H1 (cell line): ENCODE results near the gene CCBE1. TPM values are rescaled to one million over a fixed set of nuclear protein-coding genes. Genes with fewer than 3 reads are reported as not detected.

ENCODE experiments used
- CTCF ChIA-PET: fragments of 300-600 bp; sonication (Branson Sonifier 250); formaldehyde crosslinking; loops from one replicate; lab custom pipeline; 2021; ENCODE audit not compliant: partially characterized antibody; lab: Charles Lee
- POLR2A ChIA-PET: fragments of 300-600 bp; sonication (Branson Sonifier 250); formaldehyde crosslinking; loops from one replicate; lab custom pipeline; 2021; ENCODE audit warnings: inconsistent platforms; ENCODE audit not compliant: partially characterized antibody; lab: Charles Lee
- DNase-seq, 2 experiments: peaks; one replicate each; pipeline versions ENCODE4 v3.0.0 to v3.0.0-alpha.2; 2010 to 2022; ENCODE audit warnings: low spot score in 2 of 2, low read depth in 1 of 2, mixed read lengths in 1 of 2
- FAIRE-seq: peaks from 2 replicates; lab custom pipeline; 2011; peaks lifted over from hg19 to GRCh38; lab: Jason Lieb, UNC
- H2AFZ ChIP-seq: 2 replicates; pipeline ENCODE4 v1.8.1; 2012; ENCODE audit warnings: low read length, inconsistent platforms
- H2AK5ac ChIP-seq: 2 replicates; pipeline ENCODE4 v1.6.1; 2013; ENCODE audit warnings: low read depth, low read length
- H2BK120ac ChIP-seq: replicated peaks from 2 replicates; pipeline ENCODE3; 2013; ENCODE audit warnings: low read depth, low read length, inconsistent platforms
- H2BK12ac ChIP-seq: 2 replicates; pipeline ENCODE4 v1.6.1; 2013; ENCODE audit warnings: low read depth, low read length
- H2BK15ac ChIP-seq: 2 replicates; pipeline ENCODE4 v1.6.1; 2013; ENCODE audit warnings: low read length
- H2BK20ac ChIP-seq: 2 replicates; pipeline ENCODE4 v1.6.1; 2013; ENCODE audit warnings: low read length
- H2BK5ac ChIP-seq: 2 replicates; pipeline ENCODE4 v1.6.1; 2013; ENCODE audit warnings: low read depth, low read length
- H3K14ac ChIP-seq: 2 replicates; pipeline ENCODE4 v1.6.1; 2013; ENCODE audit warnings: inconsistent platforms; ENCODE audit not compliant: insufficient read length
- H3K18ac ChIP-seq: 2 replicates; pipeline ENCODE4 v1.6.1; 2013; ENCODE audit warnings: low read length; ENCODE audit errors: extremely low read depth
- H3K23ac ChIP-seq: 2 replicates; pipeline ENCODE4 v1.6.1; 2013; ENCODE audit warnings: inconsistent platforms; ENCODE audit not compliant: insufficient read length
- H3K23me2 ChIP-seq: 2 replicates; pipeline ENCODE4 v1.6.1; 2013; ENCODE audit warnings: low read depth, low read length
- H3K27ac ChIP-seq: 2 replicates; pipeline ENCODE4 v1.6.1; 2011; ENCODE audit warnings: low read depth, low read length, inconsistent platforms
- H3K27me3 ChIP-seq, 4 experiments: replicated peaks in 1 of 4; 1 replicate in 1 of 4; 2 replicates in 3 of 4; pipeline versions ENCODE4 v1.6.1 to v1.8.1; 2011 to 2013; ENCODE audit warnings: low read length in 3 of 4, mild to moderate bottlenecking in 3 of 4, inconsistent platforms in 2 of 4, mixed read lengths in 2 of 4, moderate library complexity in 1 of 4; ENCODE audit not compliant: control insufficient read depth in 3 of 4, insufficient read depth in 3 of 4; ENCODE audit errors: extremely low read depth in 1 of 4
- H3K36me3 ChIP-seq, 4 experiments: 2 replicates each; pipeline versions ENCODE4 v1.6.1 to v1.8.1; 2011 to 2013; ENCODE audit warnings: mild to moderate bottlenecking in 4 of 4, low read length in 3 of 4, moderate library complexity in 2 of 4, control low read depth in 1 of 4, inconsistent platforms in 1 of 4; ENCODE audit not compliant: insufficient read depth in 4 of 4, control insufficient read depth in 2 of 4
- H3K4ac ChIP-seq: replicated peaks from 2 replicates; pipeline ENCODE3; 2013; ENCODE audit warnings: low read length, low read depth, mixed read lengths, inconsistent platforms; ENCODE audit not compliant: insufficient read length
- H3K4me1 ChIP-seq, 4 experiments: replicated peaks in 1 of 4; 1 replicate in 1 of 4; 2 replicates in 3 of 4; pipeline versions ENCODE4 v1.6.1 to v1.8.1; 2011 to 2013; ENCODE audit warnings: low read length in 3 of 4, inconsistent platforms in 2 of 4, mixed read lengths in 1 of 4; ENCODE audit not compliant: insufficient read depth in 4 of 4, control insufficient read depth in 3 of 4
- H3K4me2 ChIP-seq, 2 experiments: 2 replicates each; pipeline versions ENCODE4 v1.6.1 to v1.8.1; 2011 to 2013; ENCODE audit warnings: low read depth in 2 of 2, low read length in 2 of 2, control low read depth in 1 of 2, inconsistent platforms in 1 of 2, mild to moderate bottlenecking in 1 of 2; ENCODE audit not compliant: insufficient read depth in 1 of 2
- H3K4me3 ChIP-seq, 4 experiments: fragments of 200-600, 300-600 bp in 1 of 4; sonication (generic), shearing (Covaris generic), sonication (Bioruptor Twin) in 1 of 4; 2 replicates each; pipeline versions ENCODE4 v1.5.1 to v1.8.1; 2011 to 2016; ENCODE audit warnings: low read length in 4 of 4, low read depth in 3 of 4, control low read depth in 2 of 4, inconsistent platforms in 2 of 4, mild to moderate bottlenecking in 2 of 4, mixed read lengths in 1 of 4, moderate library complexity in 1 of 4; ENCODE audit not compliant: insufficient read depth in 2 of 4; ENCODE audit errors: extremely low read depth in 1 of 4
- H3K56ac ChIP-seq: replicated peaks from 2 replicates; pipeline ENCODE3; 2013; ENCODE audit warnings: low read depth, mild to moderate bottlenecking, mixed read lengths, low read length, inconsistent platforms; ENCODE audit not compliant: insufficient read length
- H3K79me1 ChIP-seq: 2 replicates; pipeline ENCODE4 v1.6.1; 2013; ENCODE audit warnings: low read depth, low read length, control low read depth
- H3K79me2 ChIP-seq, 2 experiments: 2 replicates each; pipeline versions ENCODE4 v1.6.1 to v1.8.1; 2012 to 2013; ENCODE audit warnings: low read length in 2 of 2, mild to moderate bottlenecking in 2 of 2, inconsistent platforms in 1 of 2; ENCODE audit not compliant: insufficient read depth in 2 of 2, control insufficient read depth in 1 of 2
- H3K9ac ChIP-seq, 4 experiments: replicated peaks in 1 of 4; 1 replicate in 1 of 4; 2 replicates in 3 of 4; pipeline versions ENCODE4 v1.6.1 to v1.8.1; 2011 to 2013; ENCODE audit warnings: low read depth in 3 of 4, low read length in 3 of 4, control low read depth in 2 of 4, mild to moderate bottlenecking in 2 of 4, moderate library complexity in 2 of 4, inconsistent platforms in 1 of 4; ENCODE audit errors: extremely low read depth in 1 of 4
- H3K9me3 ChIP-seq, 2 experiments: 2 replicates each; pipeline versions ENCODE4 v1.6.1 to v1.8.1; 2012 to 2013; ENCODE audit warnings: mild to moderate bottlenecking in 2 of 2, moderate library complexity in 2 of 2, control low read depth in 1 of 2, inconsistent platforms in 1 of 2, low read depth in 1 of 2, low read length in 1 of 2, mixed read lengths in 1 of 2; ENCODE audit not compliant: insufficient read depth in 2 of 2
- H4K20me1 ChIP-seq, 2 experiments: replicated peaks in 1 of 2; 2 replicates each; pipeline versions ENCODE3 to v1.8.1; 2011 to 2013; ENCODE audit warnings: inconsistent platforms in 2 of 2, low read length in 2 of 2, mild to moderate bottlenecking in 1 of 2; ENCODE audit not compliant: insufficient read depth in 2 of 2, control insufficient read depth in 1 of 2
- H4K5ac ChIP-seq: 2 replicates; pipeline ENCODE4 v1.6.1; 2013; ENCODE audit warnings: low read length, low read depth, mixed read lengths, inconsistent platforms; ENCODE audit not compliant: insufficient read length
- H4K8ac ChIP-seq: 2 replicates; pipeline ENCODE4 v1.8.0; 2013; ENCODE audit warnings: mild to moderate bottlenecking, moderate library complexity, low read length, inconsistent platforms; ENCODE audit not compliant: insufficient read depth; ENCODE audit errors: extremely low read depth
- H4K91ac ChIP-seq: replicated peaks from 2 replicates; pipeline ENCODE3; 2013; ENCODE audit warnings: low read length, mixed read lengths, inconsistent platforms; ENCODE audit not compliant: insufficient read length
- CBX5 ChIP-seq: fragments of 300-800, 300-1000 bp; sonication (generic); IDR thresholded peaks from 2 replicates; pipeline ENCODE4 v1.7.1; 2016; ENCODE audit warnings: antibody characterized with exemption, low read length, low read depth
- CTBP2 ChIP-seq: IDR thresholded peaks from 2 replicates; pipeline ENCODE4 v1.7.0; 2011; ENCODE audit warnings: borderline replicate concordance, mild to moderate bottlenecking, moderate library complexity, mixed read lengths, low read length; ENCODE audit not compliant: insufficient read depth, insufficient read length
- EGR1 ChIP-seq: IDR thresholded peaks from 2 replicates; pipeline ENCODE4 v1.6.1; 2011; ENCODE audit warnings: low read depth, low read length, borderline replicate concordance
- KDM5A ChIP-seq: fragments of 200-600 bp; IDR thresholded peaks from 2 replicates; pipeline ENCODE4 v1.7.1; 2012; ENCODE audit warnings: mild to moderate bottlenecking, low read length, inconsistent platforms, mixed read lengths
- POLR2A ChIP-seq, 2 experiments: IDR thresholded peaks; 1 replicate in 1 of 2; 2 replicates in 1 of 2; pipeline ENCODE4 v1.6.1; 2011; ENCODE audit warnings: low read depth in 2 of 2, low read length in 2 of 2, mild to moderate bottlenecking in 2 of 2; ENCODE audit errors: control extremely low read depth in 1 of 2
- SAP30 ChIP-seq: fragments of 300-600 bp; sonication (generic); IDR thresholded peaks from 2 replicates; pipeline ENCODE4 v1.7.1; 2012; ENCODE audit warnings: low read length, moderate library complexity, mild to moderate bottlenecking, inconsistent platforms; ENCODE audit not compliant: insufficient read depth, insufficient replicate concordance
- SP2 ChIP-seq: IDR thresholded peaks from 2 replicates; pipeline ENCODE4 v1.6.1; 2012; ENCODE audit warnings: mild to moderate bottlenecking, low read length, inconsistent platforms
- WGBS, 2 experiments: shearing (Covaris generic) in 1 of 2; methylation state at CpG; one replicate each; pipeline versions ENCODE4 v1.1.6 to v1.1.7; 2013 to 2015; ENCODE audit warnings: low lambda C conversion rate in 2 of 2, mixed read lengths in 2 of 2, inconsistent platforms in 1 of 2, low coverage in 1 of 2, missing lambda C conversion rate in 1 of 2; ENCODE audit not compliant: insufficient replicate concordance in 2 of 2, insufficient coverage in 1 of 2, insufficient read length in 1 of 2; ENCODE audit errors: extremely low coverage in 1 of 2, missing lambda C conversion rate in 1 of 2; 5-methylcytosine and 5-hydroxymethylcytosine counted together
- polyA plus RNA-seq, 7 experiments: library from polyadenylated mRNA; depleted of rRNA in 3 of 7; stranded (reverse) in 5 of 7; unstranded in 2 of 7; fragments of >200 nt in 5 of 7; fragments of 200-250 nt in 2 of 7; gene quantifications; 1 replicate in 5 of 7; 2 replicates in 1 of 7; 4 replicates in 1 of 7; pipeline versions ENCODE4 v1.2.1 to v1.2.3, GENCODE V29; 2011 to 2013; ENCODE audit warnings: missing spikeins in 2 of 7, mixed read lengths in 2 of 7
- total RNA-seq: library from RNA; stranded (reverse); fragmentation: NEBNext Ultra II Directional; extraction: Animal tissue kit (Norgen Biotek cat#: 25700); gene quantifications from 2 replicates; pipeline ENCODE4 v1.2.1, GENCODE V29; 2021
- TF ChIP-seq, protein P1 (sequence below), 3 experiments: IDR thresholded peaks; 1 replicate in 2 of 3; 2 replicates in 1 of 3; pipeline versions ENCODE4 v1.5.1 to v1.6.1; 2011; ENCODE audit warnings: low read length in 3 of 3, mild to moderate bottlenecking in 3 of 3, inconsistent platforms in 2 of 3, low read depth in 1 of 3, moderate library complexity in 1 of 3; ENCODE audit not compliant: insufficient read depth in 1 of 3; ENCODE audit errors: control extremely low read depth in 1 of 3

CCBE1 gene
- total and polyA plus RNA-seq, 2 of the 8 experiments (the other 6 are each of a cell fraction or from before 2014, with no cell fraction given): 2.1 to 2.6 TPM

DNA sequence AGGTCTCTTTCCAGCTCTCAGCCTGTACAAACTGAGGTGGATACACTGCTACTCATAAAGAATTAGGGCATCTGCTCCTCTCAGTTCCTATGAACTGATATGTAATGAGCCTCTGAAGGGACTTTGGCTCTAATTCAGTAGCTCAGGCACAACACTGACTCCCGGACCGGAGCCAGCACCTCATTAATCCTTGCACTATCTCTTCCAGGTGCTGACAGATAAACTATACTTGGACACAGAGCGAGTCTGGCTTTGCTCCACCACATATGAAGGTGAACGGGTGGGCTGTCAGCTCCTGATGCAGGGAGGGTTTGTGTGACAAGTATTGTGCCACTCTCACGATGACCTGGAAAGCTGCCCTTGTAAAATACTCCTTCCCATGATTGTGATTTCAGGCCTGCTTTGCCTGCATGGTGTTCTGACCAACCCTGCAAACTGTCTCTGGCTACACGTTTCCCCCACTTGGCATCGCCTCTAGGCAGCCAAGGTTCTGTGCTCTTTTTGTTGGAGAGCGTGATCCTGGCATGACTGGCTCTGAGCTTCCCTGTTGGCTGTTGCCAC, 226.6 kb downstream of the CCBE1 start:
- H3K79me2 ChIP-seq: no peaks in the 10 kb centered on the region
- no peak overlapping the region for H4K91ac ChIP-seq
- no peaks in the 10 kb centered on the region for H4K20me1 ChIP-seq
- H4K5ac ChIP-seq: no peak overlapping the region
- 98% methylated on average over 7 of the region's 8 CpGs; no CpG with 5 or more reads in 1 of the 2 experiments for WGBS, 2 experiments
- no peak overlapping the region for H2BK120ac ChIP-seq
- H3K27ac ChIP-seq: no peak overlapping the region
- H3K4me1 ChIP-seq: no peaks in the 10 kb centered on the region; a peak in 1 of 7 replicates
- H3K56ac ChIP-seq: no peak overlapping the region
- H4K8ac ChIP-seq: no peak overlapping the region; the same call in 1 of the 2 replicates
- H3K14ac ChIP-seq: no peak overlapping the region
- H2BK5ac ChIP-seq: no peak overlapping the region
- H3K4me2 ChIP-seq: no peak overlapping the region
- no peak for DNase-seq
- no peak overlapping the region for H2BK20ac ChIP-seq
- H2AK5ac ChIP-seq: no peak overlapping the region
- POLR2A ChIA-PET: no interaction called here
- CTCF ChIA-PET: interaction anchor here (1.2 to 8.2 kb wide), 6 partner anchors 11 to 353 kb away, joined by 3 to 84 read pairs (median 4); no protein-coding TSS in a partner anchor
- H3K27me3 ChIP-seq: no peaks in the 10 kb centered on the region
- no peak overlapping the region for H3K18ac ChIP-seq
- FAIRE-seq: no peak
- no peaks in the 10 kb centered on the region for H3K79me1 ChIP-seq
- H3K9me3 ChIP-seq: no peaks in the 10 kb centered on the region
- H3K4ac ChIP-seq: no peak overlapping the region
- no peak overlapping the region for H2BK12ac ChIP-seq
- H3K4me3 ChIP-seq: no peak overlapping the region
- H3K23ac ChIP-seq: no peak overlapping the region
- peaks cover 2% of the 10 kb centered on the region; the same call in 1 of the 2 replicates for H3K23me2 ChIP-seq
- H2AFZ ChIP-seq: no peak overlapping the region
- H3K9ac ChIP-seq: no peak overlapping the region
- H2BK15ac ChIP-seq: no peak overlapping the region
- no peaks in the 10 kb centered on the region for H3K36me3 ChIP-seq
- TF ChIP-seq, protein P1, sequence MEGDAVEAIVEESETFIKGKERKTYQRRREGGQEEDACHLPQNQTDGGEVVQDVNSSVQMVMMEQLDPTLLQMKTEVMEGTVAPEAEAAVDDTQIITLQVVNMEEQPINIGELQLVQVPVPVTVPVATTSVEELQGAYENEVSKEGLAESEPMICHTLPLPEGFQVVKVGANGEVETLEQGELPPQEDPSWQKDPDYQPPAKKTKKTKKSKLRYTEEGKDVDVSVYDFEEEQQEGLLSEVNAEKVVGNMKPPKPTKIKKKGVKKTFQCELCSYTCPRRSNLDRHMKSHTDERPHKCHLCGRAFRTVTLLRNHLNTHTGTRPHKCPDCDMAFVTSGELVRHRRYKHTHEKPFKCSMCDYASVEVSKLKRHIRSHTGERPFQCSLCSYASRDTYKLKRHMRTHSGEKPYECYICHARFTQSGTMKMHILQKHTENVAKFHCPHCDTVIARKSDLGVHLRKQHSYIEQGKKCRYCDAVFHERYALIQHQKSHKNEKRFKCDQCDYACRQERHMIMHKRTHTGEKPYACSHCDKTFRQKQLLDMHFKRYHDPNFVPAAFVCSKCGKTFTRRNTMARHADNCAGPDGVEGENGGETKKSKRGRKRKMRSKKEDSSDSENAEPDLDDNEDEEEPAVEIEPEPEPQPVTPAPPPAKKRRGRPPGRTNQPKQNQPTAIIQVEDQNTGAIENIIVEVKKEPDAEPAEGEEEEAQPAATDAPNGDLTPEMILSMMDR (IDR thresholded peaks at IDR 0.05; ENCODE audit: control extremely low read depth in 1 of 3, insufficient read depth in 1 of 3, low read depth in 1 of 3, low read length in 3 of 3): no peak
- TF ChIP-seq EGR1 (no peak), CTBP2 (no peak), POLR2A (IDR thresholded peaks at IDR 0.05; ENCODE audit: control extremely low read depth in 1 of 2, low read depth in 2 of 2, low read length in 2 of 2) (no peak), SP2 (no peak), KDM5A (no peak), SAP30 (no peak), CBX5 (no peak)
